HCT116 (cell line): ENCODE data around the gene FBXL17.

Source experiments
- CBX3 ChIP-seq: IDR thresholded peaks from 2 replicates; pipeline ENCODE4 v1.6.1; 2012; ENCODE audit warnings: low read depth
- ELF1 ChIP-seq: IDR thresholded peaks from 2 replicates; pipeline ENCODE4 v1.6.1; 2012; ENCODE audit warnings: low read depth, borderline replicate concordance
- EZH2 ChIP-seq: fragments of 200-600 bp; sonication (generic); IDR thresholded peaks from 2 replicates; pipeline ENCODE4 v1.6.1; 2017; ENCODE audit warnings: antibody characterized with exemption, mixed run types
- POLR2A ChIP-seq: IDR thresholded peaks from 2 replicates; pipeline ENCODE4 v1.7.0; 2011; ENCODE audit warnings: borderline replicate concordance; ENCODE audit not compliant: insufficient read depth, insufficient read length; ENCODE audit errors: extremely low read depth
- RAD21 ChIP-seq: IDR thresholded peaks from 2 replicates; pipeline ENCODE4 v1.6.1; 2012; ENCODE audit warnings: low read depth, mild to moderate bottlenecking
- SP1 ChIP-seq: IDR thresholded peaks from 2 replicates; pipeline ENCODE4 v1.6.1; 2012; ENCODE audit warnings: low read depth
- ZFX ChIP-seq: fragments of 450-650 bp; IDR thresholded peaks from 2 replicates; pipeline ENCODE4 v1.6.1; 2017
- ZNF274 ChIP-seq: fragments of 200-500 bp; sonication (Bioruptor generic); IDR thresholded peaks from 2 replicates; pipeline ENCODE4 v1.6.1; 2014; ENCODE audit warnings: mild to moderate bottlenecking, low read depth, low read length, inconsistent platforms
- TF ChIP-seq, protein P1 (sequence below), 3 experiments: fragments of 200-600 bp in 1 of 3; sonication (generic) in 1 of 3; IDR thresholded peaks in 2 of 3; conservative IDR thresholded peaks in 1 of 3; 2 replicates each; pipeline ENCODE4 v1.5.1; 2012 to 2017; ENCODE audit warnings: low read depth in 2 of 3, low read length in 2 of 3, antibody characterized with exemption in 1 of 3, borderline replicate concordance in 1 of 3, control low read depth in 1 of 3, mild to moderate bottlenecking in 1 of 3, mixed read lengths in 1 of 3, mixed run types in 1 of 3, moderate library complexity in 1 of 3; ENCODE audit not compliant: insufficient read depth in 1 of 3
- TF ChIP-seq, protein P2 (sequence below): IDR thresholded peaks from 2 replicates; pipeline ENCODE4 v1.6.1; 2012; ENCODE audit warnings: low read depth
- TF ChIP-seq, protein P3 (sequence below): IDR thresholded peaks from 2 replicates; pipeline ENCODE4 v1.6.1; 2012

DNA sequence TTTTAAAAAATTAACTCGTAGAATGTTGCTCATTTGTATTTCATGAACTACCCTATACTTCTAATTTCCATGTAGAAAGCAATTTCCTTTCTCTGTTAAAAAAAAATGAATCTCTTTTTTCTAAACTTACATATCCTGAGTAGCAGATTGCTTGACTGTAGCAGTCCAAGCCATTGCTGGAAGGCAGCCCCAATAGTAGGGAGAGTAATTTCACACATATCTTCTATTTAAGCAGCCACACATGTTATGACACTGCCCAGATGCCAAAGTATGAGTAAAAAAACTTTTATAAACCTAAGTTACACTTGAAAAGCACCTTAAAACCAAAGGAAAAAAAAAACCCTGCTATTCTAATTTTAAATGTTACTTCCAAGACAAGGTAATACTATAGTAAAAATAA is 69.6 kb downstream of the FBXL17 start:
- TF ChIP-seq, protein P1, sequence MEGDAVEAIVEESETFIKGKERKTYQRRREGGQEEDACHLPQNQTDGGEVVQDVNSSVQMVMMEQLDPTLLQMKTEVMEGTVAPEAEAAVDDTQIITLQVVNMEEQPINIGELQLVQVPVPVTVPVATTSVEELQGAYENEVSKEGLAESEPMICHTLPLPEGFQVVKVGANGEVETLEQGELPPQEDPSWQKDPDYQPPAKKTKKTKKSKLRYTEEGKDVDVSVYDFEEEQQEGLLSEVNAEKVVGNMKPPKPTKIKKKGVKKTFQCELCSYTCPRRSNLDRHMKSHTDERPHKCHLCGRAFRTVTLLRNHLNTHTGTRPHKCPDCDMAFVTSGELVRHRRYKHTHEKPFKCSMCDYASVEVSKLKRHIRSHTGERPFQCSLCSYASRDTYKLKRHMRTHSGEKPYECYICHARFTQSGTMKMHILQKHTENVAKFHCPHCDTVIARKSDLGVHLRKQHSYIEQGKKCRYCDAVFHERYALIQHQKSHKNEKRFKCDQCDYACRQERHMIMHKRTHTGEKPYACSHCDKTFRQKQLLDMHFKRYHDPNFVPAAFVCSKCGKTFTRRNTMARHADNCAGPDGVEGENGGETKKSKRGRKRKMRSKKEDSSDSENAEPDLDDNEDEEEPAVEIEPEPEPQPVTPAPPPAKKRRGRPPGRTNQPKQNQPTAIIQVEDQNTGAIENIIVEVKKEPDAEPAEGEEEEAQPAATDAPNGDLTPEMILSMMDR (IDR thresholded peaks at IDR 0.05 in 2 of 3, conservative IDR thresholded peaks at IDR 0.05 in 1 of 3; ENCODE audit: borderline replicate concordance in 1 of 3, insufficient read depth in 1 of 3, low read depth in 2 of 3, low read length in 2 of 3) = no peak
- no peak for TF ChIP-seq EZH2
- no peak for TF ChIP-seq SP1
- TF ChIP-seq CBX3 = no peak
- no peak for TF ChIP-seq POLR2A
- no peak for TF ChIP-seq ZFX
- TF ChIP-seq ZNF274 = no peak
- TF ChIP-seq, protein P2, sequence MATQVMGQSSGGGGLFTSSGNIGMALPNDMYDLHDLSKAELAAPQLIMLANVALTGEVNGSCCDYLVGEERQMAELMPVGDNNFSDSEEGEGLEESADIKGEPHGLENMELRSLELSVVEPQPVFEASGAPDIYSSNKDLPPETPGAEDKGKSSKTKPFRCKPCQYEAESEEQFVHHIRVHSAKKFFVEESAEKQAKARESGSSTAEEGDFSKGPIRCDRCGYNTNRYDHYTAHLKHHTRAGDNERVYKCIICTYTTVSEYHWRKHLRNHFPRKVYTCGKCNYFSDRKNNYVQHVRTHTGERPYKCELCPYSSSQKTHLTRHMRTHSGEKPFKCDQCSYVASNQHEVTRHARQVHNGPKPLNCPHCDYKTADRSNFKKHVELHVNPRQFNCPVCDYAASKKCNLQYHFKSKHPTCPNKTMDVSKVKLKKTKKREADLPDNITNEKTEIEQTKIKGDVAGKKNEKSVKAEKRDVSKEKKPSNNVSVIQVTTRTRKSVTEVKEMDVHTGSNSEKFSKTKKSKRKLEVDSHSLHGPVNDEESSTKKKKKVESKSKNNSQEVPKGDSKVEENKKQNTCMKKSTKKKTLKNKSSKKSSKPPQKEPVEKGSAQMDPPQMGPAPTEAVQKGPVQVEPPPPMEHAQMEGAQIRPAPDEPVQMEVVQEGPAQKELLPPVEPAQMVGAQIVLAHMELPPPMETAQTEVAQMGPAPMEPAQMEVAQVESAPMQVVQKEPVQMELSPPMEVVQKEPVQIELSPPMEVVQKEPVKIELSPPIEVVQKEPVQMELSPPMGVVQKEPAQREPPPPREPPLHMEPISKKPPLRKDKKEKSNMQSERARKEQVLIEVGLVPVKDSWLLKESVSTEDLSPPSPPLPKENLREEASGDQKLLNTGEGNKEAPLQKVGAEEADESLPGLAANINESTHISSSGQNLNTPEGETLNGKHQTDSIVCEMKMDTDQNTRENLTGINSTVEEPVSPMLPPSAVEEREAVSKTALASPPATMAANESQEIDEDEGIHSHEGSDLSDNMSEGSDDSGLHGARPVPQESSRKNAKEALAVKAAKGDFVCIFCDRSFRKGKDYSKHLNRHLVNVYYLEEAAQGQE = no peak
- TF ChIP-seq RAD21 = no peak
- TF ChIP-seq, protein P3, sequence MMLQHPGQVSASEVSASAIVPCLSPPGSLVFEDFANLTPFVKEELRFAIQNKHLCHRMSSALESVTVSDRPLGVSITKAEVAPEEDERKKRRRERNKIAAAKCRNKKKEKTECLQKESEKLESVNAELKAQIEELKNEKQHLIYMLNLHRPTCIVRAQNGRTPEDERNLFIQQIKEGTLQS = no peak
- TF ChIP-seq ELF1 = no peak
